ENCODE results near the gene FTH1.

DNA sequence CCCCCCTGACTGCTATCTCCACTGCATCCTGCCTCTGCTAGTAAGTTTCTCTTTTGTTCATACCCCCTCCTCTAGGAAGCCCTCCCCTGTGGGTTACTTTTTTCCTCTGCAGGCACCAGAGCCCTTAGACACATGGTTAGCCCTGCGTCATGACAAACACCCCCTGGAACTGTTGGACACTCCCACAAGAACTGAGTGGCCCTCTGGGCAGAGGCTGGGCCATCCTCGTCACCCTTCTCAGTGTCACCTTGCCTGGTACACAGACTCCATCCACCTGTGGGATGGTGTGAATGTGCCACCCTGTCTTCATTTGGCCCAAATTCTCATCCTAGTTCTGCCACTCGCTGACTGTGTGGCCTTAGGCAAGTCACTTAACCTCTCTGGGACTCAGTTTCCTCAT is 46.0 kb downstream of the FTH1 start:
- TF ChIP-seq, protein P1, sequence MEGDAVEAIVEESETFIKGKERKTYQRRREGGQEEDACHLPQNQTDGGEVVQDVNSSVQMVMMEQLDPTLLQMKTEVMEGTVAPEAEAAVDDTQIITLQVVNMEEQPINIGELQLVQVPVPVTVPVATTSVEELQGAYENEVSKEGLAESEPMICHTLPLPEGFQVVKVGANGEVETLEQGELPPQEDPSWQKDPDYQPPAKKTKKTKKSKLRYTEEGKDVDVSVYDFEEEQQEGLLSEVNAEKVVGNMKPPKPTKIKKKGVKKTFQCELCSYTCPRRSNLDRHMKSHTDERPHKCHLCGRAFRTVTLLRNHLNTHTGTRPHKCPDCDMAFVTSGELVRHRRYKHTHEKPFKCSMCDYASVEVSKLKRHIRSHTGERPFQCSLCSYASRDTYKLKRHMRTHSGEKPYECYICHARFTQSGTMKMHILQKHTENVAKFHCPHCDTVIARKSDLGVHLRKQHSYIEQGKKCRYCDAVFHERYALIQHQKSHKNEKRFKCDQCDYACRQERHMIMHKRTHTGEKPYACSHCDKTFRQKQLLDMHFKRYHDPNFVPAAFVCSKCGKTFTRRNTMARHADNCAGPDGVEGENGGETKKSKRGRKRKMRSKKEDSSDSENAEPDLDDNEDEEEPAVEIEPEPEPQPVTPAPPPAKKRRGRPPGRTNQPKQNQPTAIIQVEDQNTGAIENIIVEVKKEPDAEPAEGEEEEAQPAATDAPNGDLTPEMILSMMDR (conservative IDR thresholded peaks at IDR 0.05; ENCODE audit: low read depth, low read length): no peak
- TF ChIP-seq EZH2phosphoT487 (IDR thresholded peaks at IDR 0.05; ENCODE audit: borderline replicate concordance, low read length): no peak
